Measurements from ENCODE around the gene GNRHR.
"Not testable (repeated sequence)": the region's sequence is repeated elsewhere in the genome, so short reads cannot be mapped to it uniquely, and the experiment has no call there.

Gene GNRHR

DNA sequence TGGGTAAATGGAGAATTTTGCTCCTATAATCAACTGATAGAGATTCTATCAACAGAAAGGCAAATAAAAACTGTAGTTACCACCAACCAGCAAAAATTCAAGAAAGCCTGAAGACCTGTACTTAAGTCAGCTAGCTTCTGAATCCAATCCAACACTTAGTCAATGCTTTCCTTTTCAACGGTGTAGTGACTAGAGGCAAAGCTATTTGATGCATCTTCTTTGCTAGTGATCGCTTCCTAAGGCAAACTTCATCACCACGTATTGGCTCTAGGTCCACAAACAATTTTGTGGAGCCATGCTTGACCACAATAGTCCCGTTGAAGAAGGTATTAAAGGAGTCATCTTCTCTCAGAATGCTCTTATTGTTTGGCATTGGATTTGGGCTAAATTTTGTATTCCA lies 28.2 kb downstream of the GNRHR start:
- no peak for DNase-seq

GRCh38 chr4:67725132-67725531 lies 29.1 kb downstream of the GNRHR start:
- no peak for DNase-seq

DNA sequence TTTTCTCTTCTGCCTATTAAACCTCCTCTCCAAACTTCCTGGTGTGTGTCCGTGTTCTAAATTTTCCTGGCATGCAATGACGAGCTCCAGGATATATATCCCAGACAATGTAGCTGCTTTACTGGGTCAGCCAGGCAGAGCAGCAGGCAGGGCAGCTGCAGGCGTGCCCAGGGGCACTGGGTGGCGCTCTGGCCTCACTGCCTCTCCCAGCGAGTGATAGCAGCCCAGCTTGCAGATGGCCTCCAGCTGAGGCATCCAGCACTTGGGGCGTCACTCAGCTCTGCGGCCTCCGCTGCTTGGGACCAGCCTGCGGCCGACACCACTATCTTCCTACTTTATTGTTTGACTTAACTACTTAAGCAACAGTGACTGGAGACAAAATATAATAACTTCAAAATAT lies 30.2 kb downstream of the GNRHR start:
- DNase-seq, result no peak

DNA sequence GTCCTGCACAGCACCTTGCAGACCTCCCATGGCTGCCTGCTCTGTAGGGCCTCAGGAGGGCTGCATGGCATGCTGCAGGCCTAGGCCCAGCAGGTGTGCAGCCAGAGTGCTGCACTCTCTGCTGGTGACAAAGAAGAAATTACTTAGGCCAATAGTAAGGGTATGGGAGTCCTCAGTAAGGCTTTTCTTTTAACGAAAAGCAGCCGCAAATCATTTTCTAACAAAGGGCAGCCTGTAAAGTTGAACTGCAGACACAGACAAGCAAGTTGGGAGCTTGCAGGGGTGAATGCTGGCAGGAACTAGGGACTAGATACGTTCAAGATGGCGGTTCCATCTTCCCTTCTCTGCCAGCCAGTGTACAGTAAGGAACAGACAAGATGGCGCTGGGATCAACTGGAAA lies 30.8 kb downstream of the GNRHR start:
- no peak for DNase-seq

DNA sequence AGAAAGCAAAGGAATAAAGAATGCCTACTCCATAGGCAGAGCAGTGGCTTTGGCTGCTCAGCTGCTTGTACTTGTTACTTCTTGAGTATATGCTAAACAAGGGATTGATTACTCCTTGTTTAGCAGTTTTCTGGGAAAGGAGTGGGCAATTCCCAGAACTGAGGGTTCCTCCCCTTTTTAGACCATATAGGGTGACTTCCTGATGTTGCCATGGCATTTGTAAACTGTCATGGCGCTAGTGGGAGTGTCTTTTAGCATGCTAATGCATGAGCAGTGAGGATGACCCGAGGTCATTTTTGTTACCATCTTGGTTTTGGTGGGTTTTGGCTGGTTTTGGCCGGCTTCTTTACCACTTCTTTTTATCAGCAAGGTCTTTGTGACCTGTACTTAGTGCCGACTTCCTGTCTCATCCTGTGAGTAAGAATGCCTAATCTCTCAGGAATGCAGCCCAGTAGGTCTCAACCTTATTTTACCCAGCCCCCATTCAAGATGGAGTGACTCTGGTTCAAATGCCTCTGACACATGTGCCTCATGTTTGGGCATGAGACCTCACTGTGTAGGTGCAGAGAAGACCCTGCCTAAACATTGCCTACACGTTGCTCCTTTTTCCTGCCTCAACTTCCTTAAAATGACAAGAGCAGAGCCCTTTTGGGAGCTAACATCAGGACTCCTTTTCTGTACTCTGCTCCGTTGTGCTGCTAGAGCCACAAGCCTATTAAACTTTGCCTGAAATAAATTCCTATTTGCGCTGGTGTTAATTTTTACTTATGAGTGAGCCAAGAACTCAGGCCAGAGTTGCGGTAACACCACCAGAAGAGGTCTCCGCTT lies 32.2 kb downstream of the GNRHR start:
- no peak for DNase-seq

DNA sequence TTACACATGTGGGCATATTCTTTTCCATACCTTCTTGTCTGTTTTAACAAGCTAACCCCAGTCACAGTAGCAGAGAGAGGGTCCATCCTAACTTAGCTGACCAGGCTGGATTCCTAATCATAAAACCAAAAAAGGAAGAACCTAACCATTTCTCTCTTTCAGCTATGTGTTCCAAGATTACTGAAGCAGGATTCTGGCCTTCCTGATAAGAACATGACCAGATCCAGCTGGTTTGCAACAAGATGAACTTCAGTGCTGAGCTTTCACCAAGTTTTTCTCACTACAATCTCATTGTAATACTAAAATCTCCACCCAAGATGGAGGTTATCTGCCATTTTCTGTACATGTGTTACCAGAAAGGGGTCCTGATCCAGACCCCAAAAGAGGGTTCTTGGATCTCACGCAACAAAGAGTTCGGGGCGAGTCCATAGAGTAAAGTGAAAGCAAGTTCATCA lies 32.8 kb downstream of the GNRHR start:
- no peak for DNase-seq

DNA sequence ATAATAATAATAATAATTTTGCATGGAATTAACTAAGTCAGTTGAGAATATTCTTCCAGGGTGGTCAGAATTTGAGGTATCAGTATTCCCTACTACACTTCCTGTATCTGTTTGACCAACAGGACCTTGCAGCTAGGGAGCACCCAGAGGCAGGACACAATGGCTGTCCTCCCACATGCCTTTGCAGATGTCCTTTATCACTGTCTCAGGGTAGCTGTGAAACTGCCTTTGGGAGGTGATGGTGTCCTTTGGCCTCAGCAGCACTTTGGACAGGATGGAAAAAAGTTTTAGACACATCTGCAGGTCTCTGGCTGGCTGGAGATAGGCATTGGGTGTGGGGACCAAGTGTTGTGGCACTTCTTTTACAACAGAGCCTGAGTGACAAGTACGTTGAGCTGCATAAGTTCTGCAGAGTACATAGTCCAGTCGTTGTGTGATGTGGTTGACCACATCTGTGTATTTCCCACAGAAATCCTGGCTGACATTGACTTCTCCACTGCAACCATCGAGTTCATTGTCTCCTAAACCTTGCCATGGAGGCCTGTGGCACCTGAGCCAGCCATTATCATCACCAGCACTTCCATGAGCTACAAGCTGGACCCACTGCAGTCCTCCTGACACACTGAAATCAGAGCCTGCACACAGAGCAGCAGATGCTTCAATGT lies 34.1 kb downstream of the GNRHR start:
- no peak for DNase-seq

GRCh38 chr4:67718848-67719247 lies 35.3 kb downstream of the GNRHR start:
- DNase-seq, result no peak

DNA sequence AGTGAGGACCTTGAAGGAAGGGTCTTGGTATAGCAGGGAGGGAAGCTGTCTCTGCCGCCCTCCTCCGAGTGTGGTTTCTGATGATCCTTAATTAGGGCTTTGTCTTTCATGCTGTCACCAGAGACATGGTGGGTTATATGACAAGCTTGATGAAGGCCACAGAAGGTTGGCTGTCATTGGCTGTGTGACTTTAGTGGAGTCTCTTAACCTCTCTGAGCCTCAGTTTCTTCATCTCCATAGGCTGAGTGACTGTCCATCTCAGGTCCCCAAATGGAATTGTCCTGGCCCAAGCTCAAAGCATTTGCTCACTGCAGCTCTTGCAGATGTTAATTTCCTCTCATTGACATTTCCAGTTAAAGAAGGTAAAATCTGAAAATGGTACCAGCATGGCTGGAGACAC lies 36.6 kb downstream of the GNRHR start:
- DNase-seq, result no peak

- DNase-seq, result no peak
These were observed 39.2 kb downstream of the GNRHR start for GRCh38 chr4:67714955-67715354.

- DNase-seq, result no peak
These were observed 40.0 kb downstream of the GNRHR start for GRCh38 chr4:67714248-67714583.

DNA sequence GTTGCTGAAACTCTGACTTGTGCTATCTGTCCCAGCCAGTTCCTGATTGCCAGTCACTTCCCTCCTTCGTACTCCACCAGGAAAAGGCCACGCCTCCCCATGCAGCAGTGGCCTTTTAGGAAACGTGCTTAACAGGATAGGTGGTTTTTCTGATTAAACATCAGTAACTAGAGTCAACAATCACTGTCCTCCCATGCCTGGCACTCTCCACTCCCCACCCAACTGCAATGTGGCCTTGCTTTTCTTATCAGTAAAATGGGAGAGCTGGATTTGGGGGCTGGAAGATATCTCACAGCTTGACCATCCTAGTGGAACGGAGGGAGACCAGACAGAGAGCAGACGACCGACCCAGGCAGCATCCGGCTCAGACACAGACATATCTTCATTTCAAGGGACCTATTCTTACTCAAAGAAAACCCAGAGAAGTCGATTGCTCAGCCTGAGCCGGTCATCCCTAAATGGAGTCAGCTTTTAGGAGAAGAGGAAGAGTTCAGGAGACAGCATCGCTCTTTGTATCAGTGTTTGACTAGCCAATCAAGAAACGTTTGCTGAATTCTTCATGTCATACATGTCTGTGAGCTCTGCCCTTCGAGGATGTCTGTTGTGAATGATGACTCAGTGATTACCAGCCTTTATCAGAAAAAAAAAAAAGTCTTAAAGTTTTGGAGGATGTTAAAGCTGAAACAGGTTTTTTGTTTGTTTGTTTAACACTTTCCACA lies 40.5 kb downstream of the GNRHR start:
- DNase-seq, result no peak

DNA sequence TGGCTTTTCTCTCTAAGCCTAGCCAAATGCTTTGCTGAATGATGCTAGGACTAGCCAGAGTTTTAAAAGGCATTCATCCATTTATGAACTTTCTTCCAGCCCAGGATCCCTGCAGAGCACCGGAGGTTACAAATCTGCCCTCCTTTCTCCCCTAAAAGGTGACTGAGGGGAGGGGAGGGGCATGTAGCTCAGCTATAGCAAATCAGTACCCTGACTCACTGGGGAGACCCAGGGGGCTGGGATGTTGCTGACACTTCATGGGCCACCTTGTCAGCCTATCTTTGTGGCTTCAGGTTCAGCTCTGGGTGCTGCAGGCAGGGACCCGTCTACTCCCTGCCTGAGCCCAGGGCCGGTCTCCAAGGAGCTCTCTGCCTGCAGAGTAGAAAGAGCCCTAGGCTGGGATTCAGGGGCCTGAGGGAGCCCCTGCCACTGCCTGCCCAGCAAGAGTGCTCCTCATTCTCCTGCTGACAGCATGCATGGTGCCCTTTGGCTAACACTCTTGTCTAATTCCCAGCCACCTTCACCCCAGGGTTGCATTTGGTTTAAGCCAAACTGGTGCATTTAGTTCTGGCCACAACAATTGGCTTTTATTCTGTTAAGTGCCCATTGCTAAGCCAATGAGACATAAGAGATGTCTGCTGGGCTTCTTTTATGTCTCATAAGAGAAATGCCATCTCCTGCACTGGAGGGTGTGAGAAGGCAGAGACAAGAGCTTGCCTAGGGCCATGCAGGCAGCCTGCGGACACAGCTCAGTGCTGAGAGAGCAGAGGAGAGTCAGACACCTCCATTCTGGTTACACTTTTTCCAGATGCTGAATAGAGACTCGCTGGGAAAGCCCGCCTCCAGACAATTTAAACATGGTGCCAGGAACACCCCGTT lies 41.3 kb downstream of the GNRHR start:
- no peak for DNase-seq

- DNase-seq, result no peak
These were observed 42.1 kb downstream of the GNRHR start for GRCh38 chr4:67712000-67712625.

DNA sequence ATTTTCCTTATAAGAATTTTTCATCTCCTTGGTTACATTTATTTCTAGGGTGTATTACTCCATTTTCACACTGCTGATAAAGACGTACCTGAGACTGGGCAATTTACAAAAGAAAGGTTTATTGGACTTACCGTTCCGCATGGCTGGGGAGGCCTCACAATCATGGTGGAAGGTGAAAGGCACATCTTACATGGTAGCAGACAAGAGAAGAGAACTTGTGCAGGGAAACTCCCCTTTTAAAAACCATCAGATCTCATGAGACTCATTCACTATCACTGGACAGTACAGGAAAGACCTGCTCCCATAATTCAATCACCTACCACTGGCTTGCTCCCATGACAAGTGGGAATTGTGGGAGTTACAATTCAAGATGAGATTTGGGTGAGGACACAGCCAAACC lies 47.5 kb downstream of the GNRHR start:
- not testable (repeated sequence) for DNase-seq

DNA sequence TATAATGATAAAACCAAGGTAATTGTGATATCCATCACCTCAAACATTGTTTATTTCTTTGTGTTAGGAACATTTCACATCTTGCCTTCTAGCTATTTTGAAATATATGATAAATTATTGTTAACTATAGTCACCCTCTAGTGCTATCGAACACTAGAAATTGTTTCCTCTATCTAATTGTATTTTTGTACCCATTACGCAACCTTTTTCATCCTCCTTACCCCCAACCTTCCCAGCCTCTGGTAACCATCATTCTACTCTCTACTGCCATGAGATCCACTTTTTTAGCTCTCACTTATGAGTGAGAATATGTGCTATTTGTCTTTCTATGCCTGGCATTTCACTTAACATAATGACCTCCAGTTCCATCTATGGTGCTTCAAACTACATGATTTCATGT lies 49.3 kb downstream of the GNRHR start:
- DNase-seq, result no peak

DNA sequence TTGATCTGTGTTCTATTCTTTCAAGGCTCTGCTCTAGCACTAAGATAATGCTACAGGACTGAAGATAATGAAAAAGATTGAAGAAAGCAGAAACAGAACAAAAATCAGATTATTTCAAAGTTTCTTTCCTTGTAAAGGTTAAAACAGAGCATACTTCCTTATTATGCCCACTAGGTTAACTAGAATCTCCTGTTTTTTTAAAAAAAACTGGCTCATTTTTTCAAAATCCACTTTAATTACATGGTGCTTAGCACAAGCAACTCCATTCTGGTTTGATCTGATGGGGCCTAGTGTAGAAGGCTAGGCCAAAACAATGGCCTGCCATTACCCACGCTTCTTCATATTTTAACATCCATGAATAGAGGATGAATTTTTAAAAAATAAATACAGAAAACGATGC lies 52.0 kb downstream of the GNRHR start:
- no peak for DNase-seq

DNA sequence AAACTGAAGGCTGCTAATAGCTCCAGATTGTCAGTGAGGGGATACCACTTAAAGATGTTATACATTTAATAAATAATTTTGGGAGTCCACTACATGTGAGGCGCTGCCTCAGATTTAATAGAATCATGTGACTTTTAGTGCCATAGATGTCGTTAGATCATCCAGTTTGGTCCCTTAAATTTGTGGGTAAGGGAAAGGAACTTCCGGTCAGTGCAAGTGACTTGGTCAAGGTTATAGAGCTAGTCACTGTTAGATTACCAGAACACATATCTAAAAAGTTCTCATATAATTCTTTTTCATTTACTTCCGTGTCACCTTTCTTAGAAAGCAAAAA lies 52.7 kb downstream of the GNRHR start:
- no peak for DNase-seq

DNA sequence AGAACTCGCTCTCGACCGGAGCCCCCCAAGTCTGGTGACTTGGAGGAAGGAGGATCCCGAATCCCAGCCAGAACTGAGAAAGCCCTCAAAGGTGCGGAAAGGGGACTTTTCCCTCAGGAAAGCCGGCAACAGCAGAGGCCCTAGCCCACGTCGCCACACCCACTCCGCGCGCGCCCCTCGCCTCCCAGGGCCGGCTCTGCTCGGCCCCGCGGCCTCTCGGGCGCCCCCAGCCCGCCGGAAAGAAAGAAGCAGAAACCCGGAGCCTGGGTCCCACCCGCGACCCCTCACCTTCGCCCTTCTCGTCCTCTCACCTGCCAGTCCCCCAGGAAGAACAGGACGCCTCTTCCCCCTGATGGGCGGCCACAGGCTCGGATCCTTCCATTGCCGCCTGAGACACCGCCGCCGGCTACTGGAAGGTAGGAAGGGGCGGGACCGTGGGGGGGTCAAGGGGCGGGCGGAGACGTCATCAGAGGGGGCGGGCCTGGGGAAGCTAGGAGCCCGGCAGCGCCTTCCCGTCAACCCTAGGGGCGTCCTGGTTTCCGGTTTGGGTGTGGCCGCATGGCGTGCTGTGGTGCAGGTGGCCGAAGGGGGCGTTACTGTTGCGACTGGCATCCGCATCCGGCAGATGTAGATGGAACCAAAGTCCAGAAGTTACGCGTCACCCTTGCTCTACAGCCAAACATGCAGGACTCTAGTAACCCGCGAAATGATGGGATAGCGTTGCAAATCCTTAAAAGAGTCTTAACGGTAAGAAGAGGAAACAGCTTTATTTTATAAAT lies 53.3 kb downstream of the GNRHR start, which contains the start of gene UBA6:
Gene UBA6, minus strand, starts transcription at position 418 of the 779 bp plus-strand sequence. Its CDS starts 36 bp downstream, at position 382.
- no peak for DNase-seq

- DNase-seq, result no peak
These were observed 54.0 kb downstream of the GNRHR start for GRCh38 chr4:67700116-67700737.

DNA sequence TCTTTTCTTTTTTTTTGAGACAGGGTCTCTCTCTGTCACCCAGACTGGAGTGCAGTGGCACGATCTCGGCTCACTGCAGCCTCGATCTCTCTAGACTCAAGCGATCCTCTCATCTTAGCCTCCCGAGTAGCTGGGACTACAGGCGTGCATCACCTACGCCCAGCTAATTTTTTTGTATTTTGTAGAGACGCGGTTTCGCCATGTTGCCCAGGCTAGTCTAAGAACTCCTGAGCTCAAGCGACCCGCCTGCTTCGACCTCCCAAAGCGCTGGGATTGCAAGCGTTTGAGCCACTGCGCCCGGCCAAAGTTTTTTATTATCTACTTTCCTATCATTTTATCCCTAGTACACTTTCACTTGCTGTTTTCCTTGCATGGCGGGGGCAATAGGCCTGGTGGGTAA lies 54.6 kb downstream of the GNRHR start:
- no peak for DNase-seq

Data from cortex of kidney (tissue), 1 donor.